ENCODE data around the gene NHSL2. TPM values are rescaled to one million over a fixed set of nuclear protein-coding genes. Genes with fewer than 3 reads are reported as not detected.

The NHSL2 gene
- polyA plus RNA-seq, 1 of the 3 experiments (the other 2 are of a cell fraction): 0.61 TPM

DNA sequence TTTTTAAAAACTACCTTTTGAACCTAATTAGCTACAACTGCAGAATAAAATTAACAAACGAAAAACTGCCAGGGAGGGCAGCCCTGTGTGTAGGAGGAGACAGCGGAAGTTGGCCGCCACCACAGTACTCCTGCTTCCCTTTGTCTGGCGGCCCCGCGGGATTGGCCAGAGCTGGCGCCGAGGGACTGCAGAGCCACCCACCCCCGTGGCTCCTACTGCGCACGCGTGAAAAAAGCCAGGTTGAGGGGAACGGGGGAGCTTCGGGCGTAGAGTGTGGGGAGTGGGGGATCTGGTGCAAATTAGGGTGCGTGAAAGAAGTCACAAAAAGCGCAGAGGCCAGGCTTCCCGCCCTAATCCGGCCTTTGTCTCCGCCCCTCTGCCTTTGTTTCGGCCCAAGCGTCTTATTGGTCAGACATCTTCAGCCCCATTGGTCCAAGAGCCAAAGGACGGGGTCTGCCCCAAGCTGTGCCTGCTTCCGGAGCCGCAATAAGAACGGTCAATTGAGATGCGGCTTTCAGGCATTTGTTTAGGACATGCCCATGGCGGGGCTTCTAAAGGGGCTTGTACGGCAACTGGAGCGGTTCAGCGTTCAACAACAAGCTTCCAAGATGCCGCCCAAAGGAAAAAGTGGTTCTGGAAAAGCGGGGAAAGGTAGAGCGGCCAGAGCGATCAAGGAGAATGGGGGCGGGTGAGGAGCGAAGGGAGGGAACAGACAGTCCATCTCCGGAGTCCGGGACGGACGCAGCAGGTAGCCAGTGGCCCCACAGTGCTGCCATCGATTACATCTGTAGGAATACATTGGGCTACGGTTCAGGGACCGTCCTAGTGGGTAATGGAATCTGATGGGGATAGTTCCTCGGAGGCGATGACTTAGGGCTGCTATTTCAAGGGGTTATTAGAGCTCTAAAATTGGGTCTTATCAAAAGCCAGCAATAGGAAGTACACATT, 270.8 kb downstream of the NHSL2 start, which contains the start of gene PIN4 (continued):
- TF ChIP-seq, protein P1, sequence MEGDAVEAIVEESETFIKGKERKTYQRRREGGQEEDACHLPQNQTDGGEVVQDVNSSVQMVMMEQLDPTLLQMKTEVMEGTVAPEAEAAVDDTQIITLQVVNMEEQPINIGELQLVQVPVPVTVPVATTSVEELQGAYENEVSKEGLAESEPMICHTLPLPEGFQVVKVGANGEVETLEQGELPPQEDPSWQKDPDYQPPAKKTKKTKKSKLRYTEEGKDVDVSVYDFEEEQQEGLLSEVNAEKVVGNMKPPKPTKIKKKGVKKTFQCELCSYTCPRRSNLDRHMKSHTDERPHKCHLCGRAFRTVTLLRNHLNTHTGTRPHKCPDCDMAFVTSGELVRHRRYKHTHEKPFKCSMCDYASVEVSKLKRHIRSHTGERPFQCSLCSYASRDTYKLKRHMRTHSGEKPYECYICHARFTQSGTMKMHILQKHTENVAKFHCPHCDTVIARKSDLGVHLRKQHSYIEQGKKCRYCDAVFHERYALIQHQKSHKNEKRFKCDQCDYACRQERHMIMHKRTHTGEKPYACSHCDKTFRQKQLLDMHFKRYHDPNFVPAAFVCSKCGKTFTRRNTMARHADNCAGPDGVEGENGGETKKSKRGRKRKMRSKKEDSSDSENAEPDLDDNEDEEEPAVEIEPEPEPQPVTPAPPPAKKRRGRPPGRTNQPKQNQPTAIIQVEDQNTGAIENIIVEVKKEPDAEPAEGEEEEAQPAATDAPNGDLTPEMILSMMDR (IDR thresholded peaks at IDR 0.05): no peak
- peak; percentile 60; the same call in 1 of the 2 replicates for TF ChIP-seq POLR2AphosphoS5 (IDR thresholded peaks at IDR 0.05; ENCODE audit: low read depth, low read length)
- no peak for TF ChIP-seq EZH2phosphoT487 (IDR thresholded peaks at IDR 0.05; ENCODE audit: borderline replicate concordance, low read depth)
- TF ChIP-seq MXI1 (IDR thresholded peaks at IDR 0.05; ENCODE audit: low read depth, low read length): peak; percentile 90
- no peak; the same call in 1 of the 2 replicates for TF ChIP-seq ELF1 (IDR thresholded peaks at IDR 0.05)

DNA sequence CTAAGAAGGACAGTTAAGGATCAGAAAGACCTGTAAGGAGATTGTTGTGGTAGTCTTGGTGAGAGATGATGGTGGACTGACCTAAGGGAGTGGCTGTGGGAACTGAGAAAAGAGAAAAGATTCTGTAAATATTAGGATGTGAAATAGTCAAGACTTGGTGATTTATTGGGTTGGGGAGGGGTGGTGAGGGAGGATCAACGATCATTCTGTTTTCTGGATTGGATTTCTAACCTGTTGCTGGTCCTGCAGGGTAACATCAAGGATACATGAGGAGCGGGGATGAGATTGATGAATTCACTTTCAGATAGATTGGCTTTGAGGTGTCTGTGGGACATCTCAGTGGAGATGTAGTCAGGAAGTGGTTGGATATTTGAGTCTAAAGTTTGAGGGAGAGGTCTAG, 272.3 kb downstream of the NHSL2 start:
- Histone ChIP-seq H3K79me2 (ENCODE audit: insufficient read depth) (peaks cover 37% of the 10 kb centered on the region), H3F3A (replicated peaks; ENCODE audit: insufficient read depth) (no peaks in the 10 kb centered on the region), H3K27ac (ENCODE audit: low read depth in 2 of 2, low read length in 1 of 2) (no peak overlapping the region), H4K20me1 (ENCODE audit: insufficient read depth) (no peaks in the 10 kb centered on the region), H3K36me3 (replicated peaks in 1 of 2; ENCODE audit: control insufficient read depth in 1 of 2, insufficient read depth in 2 of 2, low read length in 1 of 2) (peaks cover 12% of the 10 kb centered on the region in 2 experiments), H3K9me3 (no peaks in the 10 kb centered on the region), H3K4me3 (ENCODE audit: low read depth in 2 of 2, low read length in 1 of 2) (peak overlapping the region; percentile 94 to 99), H3K4me1 (ENCODE audit: control insufficient read depth in 1 of 2, insufficient read depth in 2 of 2, low read depth in 1 of 2, low read length in 1 of 2) (peaks cover 2 to 10% of the 10 kb centered on the region in 2 experiments; a peak in 2 of 4 replicates), H3K27me3 (ENCODE audit: insufficient read depth) (no peaks in the 10 kb centered on the region), H3K9ac (peak overlapping the region; percentile 97), H3K9me2 (no peaks in the 10 kb centered on the region), H3K4me2 (peak overlapping the region; percentile 80), H2AFZ (ENCODE audit: low read depth) (no peak overlapping the region)
- ChIA-PET CTCF (no interaction called here), POLR2A (no interaction called here)
- no peak for DNase-seq
- WGBS (ENCODE audit: low lambda C conversion rate): 87% methylated on average over 2 of the region's 2 CpGs
- TF ChIP-seq RAD21 (IDR thresholded peaks at IDR 0.05; ENCODE audit: low read length) (no peak), GATA2 (CRISPR knock-in tag; IDR thresholded peaks at IDR 0.05) (no peak), MEF2A (IDR thresholded peaks at IDR 0.05; ENCODE audit: borderline replicate concordance, low read depth) (no peak), TCF12 (IDR thresholded peaks at IDR 0.05) (no peak)
- TF ChIP-seq, protein P2, sequence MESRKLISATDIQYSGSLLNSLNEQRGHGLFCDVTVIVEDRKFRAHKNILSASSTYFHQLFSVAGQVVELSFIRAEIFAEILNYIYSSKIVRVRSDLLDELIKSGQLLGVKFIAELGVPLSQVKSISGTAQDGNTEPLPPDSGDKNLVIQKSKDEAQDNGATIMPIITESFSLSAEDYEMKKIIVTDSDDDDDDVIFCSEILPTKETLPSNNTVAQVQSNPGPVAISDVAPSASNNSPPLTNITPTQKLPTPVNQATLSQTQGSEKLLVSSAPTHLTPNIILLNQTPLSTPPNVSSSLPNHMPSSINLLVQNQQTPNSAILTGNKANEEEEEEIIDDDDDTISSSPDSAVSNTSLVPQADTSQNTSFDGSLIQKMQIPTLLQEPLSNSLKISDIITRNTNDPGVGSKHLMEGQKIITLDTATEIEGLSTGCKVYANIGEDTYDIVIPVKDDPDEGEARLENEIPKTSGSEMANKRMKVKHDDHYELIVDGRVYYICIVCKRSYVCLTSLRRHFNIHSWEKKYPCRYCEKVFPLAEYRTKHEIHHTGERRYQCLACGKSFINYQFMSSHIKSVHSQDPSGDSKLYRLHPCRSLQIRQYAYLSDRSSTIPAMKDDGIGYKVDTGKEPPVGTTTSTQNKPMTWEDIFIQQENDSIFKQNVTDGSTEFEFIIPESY (IDR thresholded peaks at IDR 0.05; ENCODE audit: borderline replicate concordance, low read depth): no peak
- TF ChIP-seq, protein P3, sequence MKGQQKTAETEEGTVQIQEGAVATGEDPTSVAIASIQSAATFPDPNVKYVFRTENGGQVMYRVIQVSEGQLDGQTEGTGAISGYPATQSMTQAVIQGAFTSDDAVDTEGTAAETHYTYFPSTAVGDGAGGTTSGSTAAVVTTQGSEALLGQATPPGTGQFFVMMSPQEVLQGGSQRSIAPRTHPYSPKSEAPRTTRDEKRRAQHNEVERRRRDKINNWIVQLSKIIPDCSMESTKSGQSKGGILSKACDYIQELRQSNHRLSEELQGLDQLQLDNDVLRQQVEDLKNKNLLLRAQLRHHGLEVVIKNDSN (IDR thresholded peaks at IDR 0.05; ENCODE audit: borderline replicate concordance, low read depth): no peak
